Medulla oblongata (tissue), 1 donor: ENCODE results near the gene INAVA.

ENCODE experiments used
- DNase-seq: peaks from one replicate; pipeline ENCODE4 v3.0.0-alpha.2; 2015; ENCODE audit errors: extremely low spot score

Gene INAVA

DNA sequence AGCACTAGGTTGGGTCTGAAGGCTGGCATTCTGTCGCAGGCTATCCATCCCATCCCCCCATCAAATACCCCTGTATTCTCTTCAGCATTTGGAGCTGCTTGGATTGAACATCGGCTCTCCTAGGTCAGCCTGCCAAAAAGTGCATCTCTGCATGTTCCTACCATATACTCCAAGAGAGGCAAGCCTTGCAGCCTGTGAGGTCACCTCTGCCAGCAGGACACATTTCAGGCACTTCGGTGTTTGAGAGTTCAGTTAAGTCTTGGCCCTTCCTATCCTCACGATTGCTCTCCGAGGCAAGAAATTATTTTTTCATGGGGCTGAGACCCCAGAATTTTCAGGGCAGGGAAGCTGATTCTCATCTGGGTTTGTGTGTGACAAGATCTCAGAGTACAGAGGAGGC lies 19.3 kb upstream of the INAVA start:
- DNase-seq = no peak

DNA sequence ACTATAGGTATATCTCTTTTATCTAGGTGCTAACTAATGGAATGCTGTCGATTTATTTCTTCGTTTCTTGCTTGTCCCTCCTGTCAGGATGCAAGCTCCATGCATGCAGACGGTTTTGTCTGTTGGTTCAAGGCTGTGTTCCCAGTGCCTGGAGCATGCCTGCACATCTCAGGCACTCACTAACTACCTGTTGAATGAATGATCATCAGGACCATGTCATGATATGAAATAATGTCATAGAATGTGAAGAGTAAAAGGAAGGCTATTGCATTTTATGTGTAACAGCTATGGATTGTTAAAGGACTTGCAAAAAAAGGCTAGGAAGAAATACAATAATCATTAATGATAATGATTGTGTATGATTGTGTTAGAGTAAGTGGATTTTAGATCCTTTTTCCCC lies 17.7 kb upstream of the INAVA start:
- no peak for DNase-seq

DNA sequence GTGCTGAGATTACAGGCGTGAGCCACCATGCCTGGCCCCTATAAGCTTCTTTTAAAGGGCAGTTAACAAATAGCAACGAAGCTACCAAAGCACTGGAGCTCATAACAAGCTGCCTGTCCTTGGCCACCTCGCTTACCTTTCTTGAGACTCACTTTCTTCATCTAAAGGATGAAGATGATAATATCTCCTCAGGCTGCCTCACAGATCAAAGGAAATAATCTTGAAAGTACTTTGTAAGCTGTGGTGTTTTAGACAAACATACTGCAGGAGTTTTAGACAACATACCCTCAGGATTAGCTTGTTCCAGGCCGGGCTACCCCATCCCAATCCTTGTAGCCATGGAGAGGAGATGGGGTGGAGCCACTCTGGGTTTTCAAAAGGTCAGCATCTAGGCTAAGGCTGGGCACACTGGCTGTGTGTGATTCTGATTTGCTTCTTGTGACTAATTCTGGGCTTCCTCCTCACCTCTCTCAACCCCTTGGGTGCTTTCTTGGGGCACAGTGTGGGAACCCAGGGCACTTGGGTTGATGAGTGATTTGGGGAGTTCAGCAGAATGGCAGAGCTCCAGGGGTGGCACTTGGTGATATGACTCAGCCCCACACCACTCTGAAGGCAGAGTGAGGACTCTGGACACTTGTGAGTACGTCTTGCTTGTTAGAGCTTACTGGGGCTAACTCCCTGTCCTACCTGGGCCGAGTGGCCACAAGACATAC lies 16.7 kb upstream of the INAVA start:
- DNase-seq = no peak

DNA sequence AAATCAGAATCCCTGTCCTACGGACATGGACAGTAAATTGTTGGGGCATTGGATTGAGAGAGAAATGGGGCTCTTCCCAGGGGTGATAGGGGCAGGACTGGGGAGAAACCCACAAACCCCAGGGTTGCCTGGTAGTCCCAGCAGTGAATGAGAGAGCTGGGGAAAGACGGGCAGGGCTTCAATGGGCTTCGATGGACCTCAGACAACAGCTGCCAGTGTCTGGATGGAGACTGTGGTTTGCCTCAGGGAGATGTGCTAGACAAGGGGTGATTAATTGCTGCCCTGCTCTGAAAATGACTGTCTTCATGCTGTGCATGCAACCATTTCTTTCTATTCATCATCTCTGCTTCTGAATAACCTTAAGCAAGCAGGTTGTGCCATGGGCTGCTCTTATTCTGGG lies 14.5 kb upstream of the INAVA start:
- no peak for DNase-seq

DNA sequence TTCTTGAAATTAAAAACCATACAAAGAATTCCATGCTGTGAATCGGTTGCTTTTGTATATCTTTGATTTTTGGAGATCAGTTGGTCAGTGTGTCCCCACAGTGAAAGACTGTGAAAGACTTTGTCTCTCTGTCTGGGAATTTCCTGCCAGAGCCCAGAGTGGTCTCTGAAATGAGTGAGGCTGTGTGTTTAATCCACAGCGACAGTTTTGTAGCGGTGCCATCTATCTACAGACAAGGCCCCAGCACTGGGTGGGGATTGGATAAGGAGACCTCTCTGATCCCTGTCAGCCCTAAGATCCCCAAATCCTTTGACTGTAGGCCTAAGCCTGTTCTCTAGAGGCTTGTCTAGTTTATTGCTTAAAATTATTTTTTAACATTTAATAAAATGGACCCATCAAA lies 11.6 kb upstream of the INAVA start:
- DNase-seq = no peak

DNA sequence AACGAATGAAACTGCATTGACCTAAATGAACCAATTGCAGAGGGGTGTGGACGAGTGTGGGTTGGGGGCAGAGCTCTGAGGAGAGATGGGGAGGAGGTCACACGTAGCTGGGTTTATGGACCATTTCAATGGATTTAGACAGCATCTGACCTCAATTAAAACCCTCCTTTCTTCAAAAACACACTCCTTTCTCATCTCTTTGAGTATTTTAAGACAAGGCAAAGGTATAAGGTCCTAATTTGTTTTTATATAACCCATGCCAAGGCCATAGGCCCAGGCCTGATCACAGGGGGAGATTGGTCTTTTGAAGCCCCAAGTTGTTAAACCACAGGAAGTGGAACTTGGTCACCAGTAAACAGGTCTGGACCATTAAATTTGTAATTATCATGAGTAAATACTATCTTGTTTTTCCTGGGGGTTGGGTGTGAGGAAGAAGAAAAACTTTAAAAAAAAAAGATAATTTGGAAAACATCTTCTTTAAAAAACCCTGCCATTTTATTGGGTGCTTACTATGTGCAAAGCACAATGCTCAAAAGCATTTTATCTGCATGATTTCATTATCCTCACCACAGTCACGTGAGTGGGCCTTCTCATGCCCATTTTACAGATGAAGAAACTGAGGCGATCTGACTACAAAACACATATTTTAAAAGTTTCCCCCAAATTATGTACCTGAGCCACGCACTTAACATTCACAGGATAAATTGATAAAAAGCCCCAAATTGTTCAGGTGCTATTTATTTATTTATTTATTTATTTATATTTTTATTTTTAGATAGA lies 8.9 kb upstream of the INAVA start:
- DNase-seq = no peak

DNA sequence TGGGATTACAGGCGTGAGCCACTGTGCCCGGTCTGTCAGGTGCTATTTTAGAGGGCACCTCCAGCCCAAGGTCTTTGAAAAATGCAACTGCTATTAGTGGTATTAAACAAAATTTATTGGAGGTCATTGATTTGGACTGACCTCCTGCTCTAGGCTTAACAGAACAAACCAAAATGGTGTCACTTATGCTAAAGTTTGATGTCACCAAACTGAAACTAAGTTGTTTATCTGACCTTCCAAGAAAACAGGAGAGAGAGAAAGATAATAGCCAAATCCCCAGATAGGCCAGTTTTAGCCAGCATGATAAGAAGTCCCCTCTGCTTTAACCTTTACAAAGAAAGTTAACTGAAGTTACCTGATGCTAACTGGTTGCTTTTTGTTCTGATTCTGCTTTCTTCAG lies 8.1 kb upstream of the INAVA start:
- DNase-seq = no peak

DNA sequence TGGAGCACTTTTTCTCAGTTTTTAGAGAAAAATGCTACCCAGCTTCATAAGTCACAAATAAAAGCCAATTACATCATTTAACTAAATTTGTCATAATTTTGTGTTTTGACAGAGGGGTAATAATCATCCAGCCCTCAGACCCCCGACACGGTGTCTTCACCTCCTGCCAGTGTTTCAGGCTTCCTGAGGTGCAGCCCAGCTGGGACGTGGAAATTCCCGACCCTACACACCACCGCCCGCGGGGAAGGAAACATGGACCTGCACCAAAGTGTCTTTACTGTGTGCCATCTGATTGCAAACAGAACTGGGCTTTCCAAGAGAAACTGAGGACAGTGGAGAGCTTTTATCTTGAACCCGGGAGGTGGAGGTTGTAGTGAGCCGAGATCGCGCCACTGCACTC lies 7.7 kb upstream of the INAVA start:
- no peak for DNase-seq

DNA sequence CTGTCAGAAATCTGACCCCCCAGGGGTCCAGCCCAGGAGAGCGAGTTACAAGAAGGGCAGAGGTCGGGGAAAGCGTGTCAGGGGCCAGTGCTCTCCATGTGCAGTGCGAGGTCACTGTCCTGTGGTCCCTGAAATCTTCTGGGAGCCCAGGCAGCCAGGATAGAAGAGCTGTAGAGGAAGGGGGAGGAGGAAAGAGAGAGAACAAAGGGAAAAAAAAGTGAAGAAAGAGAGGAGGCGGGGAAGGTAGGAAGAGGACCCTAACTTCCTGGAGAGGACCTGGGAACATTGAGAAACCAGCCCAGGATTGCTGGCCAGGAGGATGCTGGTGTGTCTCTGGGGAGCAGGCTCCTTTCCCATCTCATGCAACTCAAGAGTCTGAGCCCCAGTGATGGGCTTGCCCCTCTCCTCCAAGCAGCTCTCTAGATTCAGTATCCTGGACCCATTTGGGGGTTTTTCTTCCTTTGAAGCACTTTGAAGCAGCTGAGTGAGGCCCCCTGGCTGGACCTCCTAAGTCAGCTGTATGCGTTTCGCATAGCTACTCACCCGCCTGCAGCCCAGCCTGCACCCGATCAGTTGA lies 6.8 kb upstream of the INAVA start:
- no peak for DNase-seq

DNA sequence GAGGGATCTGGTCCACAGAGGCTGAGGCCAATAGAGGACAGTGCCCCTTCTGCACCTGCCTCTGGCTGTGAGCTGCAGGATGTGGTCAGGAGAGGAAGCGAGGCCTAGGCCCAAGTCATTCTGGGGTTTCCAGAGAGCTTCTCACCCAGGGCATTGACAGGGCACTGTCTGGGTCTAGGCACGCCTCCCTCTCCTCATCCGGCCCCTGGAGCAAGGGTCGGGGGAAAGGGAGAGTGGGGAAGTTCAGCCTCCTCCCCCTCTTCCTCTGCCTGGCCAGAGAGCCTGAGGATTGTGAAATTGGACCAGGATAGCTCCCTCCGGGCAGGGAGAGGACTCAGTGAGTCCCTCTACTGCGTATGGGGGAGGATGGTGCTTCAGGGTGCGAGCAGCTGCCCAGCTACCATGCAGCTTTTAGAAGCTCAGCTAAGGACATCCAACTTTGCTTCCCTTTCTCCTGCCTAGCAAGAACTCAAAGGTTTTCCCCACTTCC lies 6.3 kb upstream of the INAVA start:
- no peak for DNase-seq

DNA sequence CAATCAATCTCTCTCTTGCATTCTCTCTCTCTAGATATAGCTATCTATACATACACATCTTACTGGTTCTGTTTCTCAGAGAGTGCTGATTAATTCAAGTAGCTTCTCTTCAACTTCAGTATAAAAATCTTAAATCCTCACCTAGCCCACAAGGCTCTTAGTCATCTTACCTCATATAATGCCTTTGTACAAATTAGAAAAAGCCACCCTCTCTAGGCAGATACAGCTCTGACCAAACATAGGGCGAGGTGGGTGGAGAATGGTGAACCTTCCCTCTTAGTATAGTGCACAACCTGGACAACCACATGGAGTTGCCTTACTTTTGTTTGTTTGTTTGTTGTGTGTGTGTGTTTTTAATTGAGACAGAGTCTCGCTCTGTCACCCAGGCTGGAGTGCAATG lies 5.1 kb upstream of the INAVA start:
- no peak for DNase-seq

DNA sequence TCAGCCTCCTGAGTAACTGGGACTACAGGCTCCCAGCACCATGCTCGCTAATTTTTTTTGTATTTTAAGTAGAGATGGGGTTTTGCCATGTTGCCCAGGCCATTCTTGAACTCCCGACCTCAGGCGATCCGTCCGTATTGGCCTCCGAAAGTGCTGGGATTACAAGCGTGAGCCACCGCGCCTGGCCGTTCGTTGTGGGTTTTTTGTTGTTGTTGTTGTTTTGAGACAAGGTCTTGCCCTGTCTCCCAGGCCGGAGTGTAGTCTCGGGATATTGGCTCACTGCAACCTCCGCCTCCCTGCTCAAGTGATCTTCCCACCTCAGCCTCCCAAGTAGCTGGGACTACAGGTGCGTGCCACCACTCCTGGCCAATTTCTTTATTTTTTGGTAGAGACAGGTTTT lies 4.7 kb upstream of the INAVA start:
- no peak for DNase-seq

DNA sequence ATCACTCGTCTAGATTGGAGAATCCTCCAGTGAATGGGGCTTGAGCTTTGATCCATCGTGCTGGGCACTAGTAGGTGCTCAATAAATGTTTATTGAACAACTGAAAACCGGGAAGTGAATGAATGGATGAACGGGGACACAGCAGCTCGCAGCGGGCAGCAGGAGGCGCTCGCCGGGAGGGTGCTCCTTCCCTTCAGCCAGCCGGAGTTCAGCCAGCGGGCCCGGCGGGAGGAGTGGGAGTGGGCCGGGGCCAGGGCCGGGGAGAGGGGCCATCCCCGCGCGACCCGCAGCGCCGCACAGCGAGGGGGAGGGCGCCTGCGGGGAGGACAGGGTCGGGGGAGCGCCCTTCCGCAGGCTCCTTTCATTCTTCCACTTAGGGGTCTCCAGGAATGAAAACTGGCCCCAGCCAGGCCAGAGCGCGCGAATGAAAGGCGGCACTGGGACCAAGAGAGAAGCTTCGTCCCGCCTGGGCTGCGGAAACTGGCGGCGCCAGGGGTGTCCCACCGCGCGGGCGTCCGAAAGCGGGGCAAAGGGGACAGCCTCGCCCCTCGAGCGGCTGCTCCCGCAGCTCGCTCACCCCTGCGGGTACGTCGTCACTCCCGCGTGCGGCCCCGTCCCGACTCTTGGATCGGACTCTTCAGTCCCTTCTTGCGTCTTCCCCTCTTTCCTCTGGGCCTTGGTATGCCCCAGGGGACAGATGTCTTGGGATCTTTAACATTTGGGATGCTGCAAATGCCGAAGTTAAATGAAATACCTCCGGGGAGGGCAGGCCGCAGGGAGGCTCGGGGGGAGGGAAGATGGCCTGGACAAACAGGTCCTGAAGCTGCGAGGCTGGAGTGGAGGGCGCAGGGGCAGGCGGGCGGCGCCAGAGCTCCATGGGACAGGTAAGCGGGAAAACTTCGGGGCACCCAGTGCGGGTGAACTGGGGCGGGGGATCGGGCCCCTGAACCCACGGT lies 3.6 kb upstream of the INAVA start:
- peak; percentile 23 for DNase-seq

DNA sequence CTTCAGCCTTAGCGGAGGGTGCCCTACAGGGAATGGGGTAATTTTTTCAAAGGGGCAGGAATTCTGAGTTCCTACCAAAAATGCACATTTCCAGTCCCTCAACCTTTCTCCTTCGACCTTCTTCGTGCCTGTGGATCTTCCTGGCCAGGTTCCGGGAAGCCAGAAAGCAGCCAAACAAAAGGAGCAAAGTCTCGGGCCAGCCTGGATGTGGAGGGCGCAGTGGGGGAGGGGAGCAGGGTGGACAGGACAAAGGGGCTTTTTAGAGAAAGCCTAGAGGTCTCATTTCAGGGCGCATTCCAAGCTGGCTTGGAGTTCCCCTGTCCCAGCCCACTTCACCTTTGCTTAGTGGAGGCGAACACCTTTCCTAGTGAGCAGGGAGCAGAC lies 2.9 kb upstream of the INAVA start:
- DNase-seq = no peak

DNA sequence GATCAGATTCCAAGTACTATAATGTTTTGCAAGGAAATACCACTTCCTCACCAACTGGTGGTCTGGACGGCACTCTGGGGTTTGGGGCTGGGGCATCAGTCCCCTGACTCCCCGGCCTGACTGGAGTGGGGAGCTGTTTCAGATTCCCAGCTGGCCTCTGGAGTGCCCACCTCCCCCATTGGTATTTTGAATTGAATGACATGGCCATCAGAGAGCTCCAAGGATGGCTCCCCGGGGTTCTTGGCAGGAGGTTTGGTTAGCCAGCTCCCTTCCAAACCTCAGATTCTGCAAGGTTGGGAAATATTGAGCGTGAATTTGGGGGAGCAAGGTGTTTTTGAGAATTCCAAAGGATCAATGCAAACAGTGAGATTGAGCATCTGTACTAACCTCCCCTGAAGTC lies 2.2 kb upstream of the INAVA start:
- no peak for DNase-seq

DNA sequence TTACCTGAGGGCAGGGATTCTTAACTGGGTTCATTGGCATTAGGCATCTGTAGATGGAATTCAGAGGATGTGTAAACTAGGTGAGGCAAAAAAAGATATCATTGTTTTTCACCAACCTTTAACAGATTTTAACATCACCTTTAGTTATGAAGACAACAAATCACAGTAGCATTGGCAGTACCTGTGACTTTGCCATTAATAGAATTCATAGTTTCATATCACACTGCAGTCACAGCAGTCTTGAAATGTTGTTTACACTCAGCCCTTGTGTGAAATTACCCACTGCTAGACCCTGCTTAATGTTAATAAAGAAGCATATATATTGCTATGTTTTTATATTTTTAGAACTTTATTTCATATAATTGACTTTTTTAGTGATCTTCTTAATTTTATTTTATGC lies 1.7 kb upstream of the INAVA start:
- DNase-seq = no peak

DNA sequence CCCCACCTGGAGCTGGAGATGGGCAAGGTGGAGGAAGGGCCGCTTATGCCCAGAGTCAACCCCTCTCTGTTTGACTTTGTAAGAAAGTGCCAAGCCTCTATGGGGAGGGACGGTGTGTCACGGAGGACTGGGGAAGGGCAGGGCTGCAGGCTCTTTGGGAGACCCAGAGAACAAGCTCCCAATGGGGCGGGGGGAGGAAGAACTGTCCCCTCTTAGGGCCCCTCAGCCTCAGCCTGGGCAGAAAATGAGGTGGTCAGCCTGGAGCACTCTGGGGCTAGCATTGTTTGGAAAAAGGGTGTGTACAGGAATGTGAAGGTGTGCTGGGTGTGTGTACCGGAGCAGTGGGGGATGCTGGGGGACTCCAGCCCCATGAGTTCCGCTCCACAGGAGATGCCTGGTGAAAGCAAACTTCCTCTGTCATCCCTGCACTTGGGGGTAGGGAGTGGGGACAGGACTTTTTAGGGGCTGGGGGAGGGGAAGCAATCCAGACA lies 1.2 kb upstream of the INAVA start:
- no peak for DNase-seq

DNA sequence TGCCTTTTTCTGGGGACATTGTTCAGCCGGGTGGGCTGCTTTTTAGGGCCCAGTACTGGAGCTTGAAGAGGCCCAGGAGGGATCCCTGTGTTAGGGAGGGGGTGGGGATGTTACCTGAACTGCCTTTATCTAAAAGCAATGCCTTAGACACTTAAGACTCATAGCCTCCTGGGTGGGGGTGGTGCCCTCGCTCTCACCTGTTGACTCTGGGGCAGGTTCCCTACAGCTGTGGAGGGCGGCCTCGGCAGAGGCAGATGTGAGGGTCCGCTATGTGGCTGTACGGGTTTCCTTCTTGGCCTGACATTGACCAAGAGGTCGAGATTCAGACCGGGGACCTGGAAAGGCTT lies 716 bp downstream of the INAVA start:
- no peak for DNase-seq

DNA sequence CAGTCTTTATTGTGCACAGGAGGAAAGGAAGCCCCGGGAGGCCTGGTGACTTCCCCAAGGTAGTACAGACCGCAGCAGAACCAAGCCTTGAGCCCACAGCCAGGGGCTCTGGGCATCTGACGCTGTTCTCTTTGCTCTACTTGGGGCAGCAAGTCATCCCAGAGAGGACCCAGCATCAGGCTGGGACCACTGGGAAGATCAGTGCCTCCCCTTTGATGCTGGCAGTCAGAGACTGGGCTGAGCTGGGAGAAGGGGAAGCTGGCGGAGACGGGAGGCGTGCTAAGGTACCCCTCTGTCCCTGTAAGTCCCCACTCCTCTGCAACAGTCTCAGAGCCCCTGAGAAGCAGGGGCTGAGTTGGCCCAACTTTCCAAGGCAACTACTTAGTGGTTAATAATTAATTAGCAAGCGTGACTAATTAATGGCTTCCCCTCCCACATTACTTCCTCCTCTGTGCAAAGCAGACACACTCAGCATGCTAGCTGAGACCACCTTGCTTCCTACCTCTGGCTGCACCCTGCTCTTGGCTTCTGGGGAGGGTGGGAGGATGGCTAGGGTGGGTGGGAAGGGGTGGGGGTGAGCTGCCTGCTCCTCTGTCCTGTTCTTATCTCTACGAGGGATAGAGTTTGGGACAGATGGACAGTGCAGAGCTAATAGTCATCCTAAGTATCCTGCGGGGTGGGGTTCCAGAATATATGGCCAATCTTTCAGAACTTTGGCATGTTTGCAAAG lies 1.3 kb downstream of the INAVA start:
- no peak for DNase-seq

DNA sequence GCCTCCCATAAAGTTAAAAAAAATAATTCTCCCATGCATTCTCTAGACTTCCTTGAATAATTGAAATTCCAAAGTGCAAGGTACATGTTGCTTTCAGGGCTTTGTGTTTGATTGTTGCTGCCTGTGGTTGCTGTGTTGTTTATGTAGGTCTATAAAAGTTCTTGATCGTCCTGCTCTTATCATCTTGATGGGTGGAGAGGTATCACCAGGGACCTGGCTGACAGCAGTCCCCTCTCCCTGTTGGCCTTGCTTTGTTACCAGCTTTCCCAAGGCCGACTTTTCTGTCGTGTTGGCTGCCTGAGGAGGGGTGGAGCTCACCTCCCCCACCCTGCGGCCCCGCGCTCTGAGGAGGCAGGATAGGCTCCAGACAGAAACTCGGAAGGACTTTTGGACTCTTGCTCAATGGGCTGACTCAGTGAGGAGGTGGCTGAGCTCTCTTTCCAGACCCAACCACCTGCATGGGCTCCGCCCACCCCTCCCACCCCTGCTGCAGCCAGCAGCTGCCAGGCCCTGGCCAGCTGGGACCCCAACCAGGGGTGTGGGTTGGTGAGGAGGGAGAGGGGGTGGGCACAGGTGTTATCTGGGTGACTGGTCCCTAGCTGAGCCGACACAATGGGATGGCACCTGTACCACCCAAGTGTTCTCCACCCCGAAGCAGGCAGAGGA lies 2.0 kb downstream of the INAVA start:
- DNase-seq = no peak

DNA sequence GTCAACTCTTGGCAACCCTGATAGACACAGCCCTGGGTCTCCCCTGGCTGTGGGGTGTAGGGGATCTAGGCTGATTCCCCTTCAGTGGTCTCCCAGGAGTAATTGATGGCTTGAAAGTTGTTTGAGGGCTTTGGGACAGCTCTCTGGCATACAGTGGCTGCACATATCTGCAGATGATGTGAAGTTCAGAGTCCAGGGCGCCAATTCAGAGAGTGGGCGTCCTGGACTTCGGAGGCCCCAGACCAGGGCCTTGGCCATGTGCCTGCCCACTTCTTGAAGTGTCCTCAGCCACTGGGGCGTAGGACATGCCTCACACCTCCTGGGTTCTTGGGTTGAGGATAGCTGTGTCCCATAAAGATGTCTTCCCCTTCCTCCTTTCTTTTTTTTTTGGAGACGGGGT lies 2.6 kb downstream of the INAVA start:
- DNase-seq = no peak
